Smooth muscle cell (in vitro differentiated cells): ENCODE measurements around the gene NHLRC4. TPM values are rescaled to one million over a fixed set of nuclear protein-coding genes. Genes with fewer than 3 reads are reported as not detected.

Source experiments
- DNase-seq: peaks from one replicate; lab custom pipeline; 2025; ENCODE audit not compliant: unreplicated experiment; lab: John Stamatoyannopoulos, UW
- H2AFZ ChIP-seq: fragments of 200-600 bp; sonication (generic); 2 replicates; pipeline ENCODE4 v1.6.0; 2016; ENCODE audit warnings: antibody characterized with exemption, low read depth, mild to moderate bottlenecking
- H3F3A ChIP-seq: fragments of 200-600 bp; sonication (generic); 2 replicates; pipeline ENCODE4 v1.6.0; 2017; ENCODE audit warnings: antibody characterized with exemption, low read depth
- H3K27ac ChIP-seq: fragments of 200-600 bp; sonication (generic); 2 replicates; pipeline ENCODE4 v1.5.1; 2016; ENCODE audit warnings: low read depth, mild to moderate bottlenecking
- H3K27me3 ChIP-seq: fragments of 200-600 bp; sonication (generic); 2 replicates; pipeline ENCODE4 v1.6.1; 2016; ENCODE audit warnings: low read depth, mild to moderate bottlenecking
- H3K36me3 ChIP-seq: fragments of 200-600 bp; sonication (generic); 2 replicates; pipeline ENCODE4 v1.5.1; 2016; ENCODE audit warnings: low read depth
- H3K4me1 ChIP-seq: fragments of 200-600 bp; sonication (generic); 2 replicates; pipeline ENCODE4 v1.5.1; 2016; ENCODE audit warnings: low read depth
- H3K4me2 ChIP-seq: fragments of 200-600 bp; sonication (generic); 2 replicates; pipeline ENCODE4 v1.6.0; 2016; ENCODE audit warnings: mild to moderate bottlenecking
- H3K4me3 ChIP-seq: fragments of 200-600 bp; sonication (generic); 2 replicates; pipeline ENCODE4 v1.5.1; 2016; ENCODE audit warnings: mild to moderate bottlenecking
- H3K79me2 ChIP-seq: fragments of 200-600 bp; sonication (generic); 2 replicates; pipeline ENCODE4 v1.6.0; 2016; ENCODE audit warnings: low read depth, mild to moderate bottlenecking
- H3K9ac ChIP-seq: fragments of 200-600 bp; sonication (generic); 2 replicates; pipeline ENCODE4 v1.6.0; 2016; ENCODE audit warnings: low read depth
- H3K9me3 ChIP-seq: fragments of 200-600 bp; sonication (generic); replicated peaks from 2 replicates; pipeline ENCODE4 v1.5.1; 2016; ENCODE audit warnings: low read depth
- H4K20me1 ChIP-seq: fragments of 200-600 bp; sonication (generic); 2 replicates; pipeline ENCODE4 v1.6.0; 2016; ENCODE audit warnings: low read depth
- WGBS: methylation state at CpG from one replicate; pipeline ENCODE4 v1.1.7; 2016; ENCODE audit warnings: low lambda C conversion rate; 5-methylcytosine and 5-hydroxymethylcytosine counted together
- polyA plus RNA-seq: library from polyadenylated mRNA; unstranded; fragments of >200 nt; fragmentation: Nextera tagmentation; extraction: Ambion mirVana; gene quantifications from 2 replicates; pipeline ENCODE4 v1.2.1, GENCODE V29; 2016
- total RNA-seq: library from RNA; depleted of rRNA; stranded (reverse); fragments of >200 nt; gene quantifications from 2 replicates; pipeline ENCODE4 v1.2.3, GENCODE V29; 2014
- TF ChIP-seq, protein P1 (sequence below): fragments of 200-600 bp; sonication (generic); IDR thresholded peaks from 2 replicates; pipeline ENCODE4 v1.5.1; 2017; ENCODE audit warnings: borderline replicate concordance, mild to moderate bottlenecking, antibody characterized with exemption; ENCODE audit not compliant: insufficient read depth, poor library complexity, severe bottlenecking

Gene NHLRC4
- total and polyA plus RNA-seq, 2 experiments from 2014 or later = 0.18 to 0.85 TPM

DNA sequence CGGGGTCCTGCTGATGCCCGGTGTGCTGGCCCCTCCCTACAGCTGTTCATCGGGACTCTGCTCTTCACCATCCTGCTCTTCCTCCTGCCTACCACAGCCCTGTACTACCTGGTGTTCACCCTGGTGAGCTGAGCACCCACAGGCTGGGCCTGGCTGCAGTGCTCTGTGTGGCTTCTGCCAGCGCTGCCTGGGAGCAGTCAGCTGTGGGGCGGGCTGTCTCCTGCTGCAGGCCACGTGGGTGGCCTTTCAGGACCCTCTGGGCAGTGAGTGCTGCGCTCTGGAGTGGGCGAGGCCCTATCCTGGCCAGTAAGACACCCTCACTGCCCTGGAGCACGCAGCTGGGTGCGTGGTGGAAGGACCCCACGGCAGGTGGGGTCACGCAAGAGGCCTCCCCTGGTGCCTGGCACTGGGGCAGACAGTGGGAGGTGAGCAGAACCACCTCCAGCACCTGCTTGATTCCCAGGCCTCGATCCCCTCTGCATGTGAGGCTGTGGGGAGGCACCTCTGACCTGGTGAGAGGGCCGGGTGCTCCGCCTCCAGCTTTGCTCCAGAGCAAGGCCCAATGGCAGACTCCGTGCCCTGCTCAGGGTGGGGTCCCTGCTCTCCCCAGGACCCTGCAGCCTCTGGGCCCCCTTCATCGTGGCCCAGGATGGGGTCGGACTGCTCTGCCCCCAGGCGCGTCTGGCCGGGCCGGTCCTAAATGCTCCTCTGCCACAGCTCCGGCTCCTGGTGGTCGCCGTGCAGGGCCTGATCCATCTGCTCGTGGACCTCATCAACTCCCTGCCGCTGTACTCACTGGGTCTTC is 13.5 kb downstream of the NHLRC4 start:
- TF ChIP-seq, protein P1, sequence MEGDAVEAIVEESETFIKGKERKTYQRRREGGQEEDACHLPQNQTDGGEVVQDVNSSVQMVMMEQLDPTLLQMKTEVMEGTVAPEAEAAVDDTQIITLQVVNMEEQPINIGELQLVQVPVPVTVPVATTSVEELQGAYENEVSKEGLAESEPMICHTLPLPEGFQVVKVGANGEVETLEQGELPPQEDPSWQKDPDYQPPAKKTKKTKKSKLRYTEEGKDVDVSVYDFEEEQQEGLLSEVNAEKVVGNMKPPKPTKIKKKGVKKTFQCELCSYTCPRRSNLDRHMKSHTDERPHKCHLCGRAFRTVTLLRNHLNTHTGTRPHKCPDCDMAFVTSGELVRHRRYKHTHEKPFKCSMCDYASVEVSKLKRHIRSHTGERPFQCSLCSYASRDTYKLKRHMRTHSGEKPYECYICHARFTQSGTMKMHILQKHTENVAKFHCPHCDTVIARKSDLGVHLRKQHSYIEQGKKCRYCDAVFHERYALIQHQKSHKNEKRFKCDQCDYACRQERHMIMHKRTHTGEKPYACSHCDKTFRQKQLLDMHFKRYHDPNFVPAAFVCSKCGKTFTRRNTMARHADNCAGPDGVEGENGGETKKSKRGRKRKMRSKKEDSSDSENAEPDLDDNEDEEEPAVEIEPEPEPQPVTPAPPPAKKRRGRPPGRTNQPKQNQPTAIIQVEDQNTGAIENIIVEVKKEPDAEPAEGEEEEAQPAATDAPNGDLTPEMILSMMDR = no peak
- Histone ChIP-seq H3K27ac (no peak overlapping the region), H3F3A (no peaks in the 10 kb centered on the region), H3K9ac (no peak overlapping the region), H3K4me1 (no peaks in the 10 kb centered on the region), H3K9me3 (no peaks in the 10 kb centered on the region), H3K4me3 (no peak overlapping the region), H3K36me3 (no peaks in the 10 kb centered on the region), H3K79me2 (no peaks in the 10 kb centered on the region), H3K27me3 (no peaks in the 10 kb centered on the region), H3K4me2 (no peak overlapping the region), H4K20me1 (no peaks in the 10 kb centered on the region), H2AFZ (no peak overlapping the region)
- 98% methylated on average over 26 of the region's 27 CpGs for WGBS
- DNase-seq = no peak

DNA sequence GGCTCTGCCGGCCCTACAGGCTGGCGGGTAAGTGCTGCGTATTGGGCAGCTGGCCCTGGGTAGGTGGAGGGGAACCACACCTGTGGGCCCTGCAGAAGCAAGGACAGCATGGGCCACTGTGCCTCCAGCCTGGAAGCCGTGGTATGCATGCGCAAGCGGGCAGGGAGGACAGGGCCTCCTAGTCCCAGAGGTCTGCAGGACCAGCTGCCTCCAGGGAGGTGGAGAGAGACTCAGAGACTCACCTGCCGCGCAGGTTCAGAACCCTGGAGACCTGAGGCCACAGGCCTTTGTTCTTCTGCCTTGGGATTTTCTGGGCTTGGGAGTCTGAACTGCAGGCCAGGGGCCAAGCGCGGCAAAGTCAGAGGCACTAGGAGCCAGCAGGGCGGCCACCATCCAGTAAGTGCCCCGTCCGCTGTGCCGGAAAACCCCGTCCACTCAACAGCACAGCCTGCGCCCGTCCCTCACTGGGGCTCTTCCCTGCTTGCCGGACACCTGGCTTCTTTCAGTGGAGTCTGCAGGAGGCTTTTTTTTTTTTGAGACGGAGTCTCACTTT is 14.2 kb downstream of the NHLRC4 start:
- Histone ChIP-seq H3K9ac (no peak overlapping the region), H3K4me3 (no peak overlapping the region), H3K27me3 (no peaks in the 10 kb centered on the region), H3K9me3 (no peaks in the 10 kb centered on the region), H3K4me2 (no peak overlapping the region), H3K27ac (no peak overlapping the region), H3K79me2 (no peaks in the 10 kb centered on the region), H2AFZ (no peak overlapping the region), H3K4me1 (no peaks in the 10 kb centered on the region), H4K20me1 (no peaks in the 10 kb centered on the region), H3K36me3 (no peaks in the 10 kb centered on the region), H3F3A (no peaks in the 10 kb centered on the region)
- TF ChIP-seq, protein P1 = no peak
- WGBS = 96% methylated on average over 19 of the region's 19 CpGs
- DNase-seq = no peak

DNA sequence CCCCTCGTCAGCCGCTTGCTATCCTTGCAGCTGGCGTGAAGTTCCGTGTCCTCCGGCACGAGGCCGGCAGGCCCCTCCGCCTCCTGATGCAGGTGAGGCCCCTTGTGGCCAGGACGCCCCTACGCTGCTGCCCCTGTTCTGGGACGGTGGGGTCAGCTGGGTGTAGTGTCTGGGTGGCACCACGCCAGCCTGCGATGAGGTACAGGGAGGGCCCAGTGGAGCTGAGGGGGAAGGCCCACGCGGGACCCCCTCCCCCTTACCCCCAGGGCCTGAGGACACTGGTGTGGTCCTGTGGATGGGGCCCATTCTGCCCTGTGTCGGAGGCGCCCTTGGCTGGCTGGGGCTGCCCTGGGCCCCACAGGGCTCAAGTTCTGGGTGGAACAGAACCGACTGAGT is 15.4 kb downstream of the NHLRC4 start:
- WGBS = 91% methylated on average over 17 of the region's 18 CpGs
- Histone ChIP-seq H3K27ac (no peak overlapping the region), H3K79me2 (no peaks in the 10 kb centered on the region), H3K36me3 (no peaks in the 10 kb centered on the region), H3K27me3 (no peaks in the 10 kb centered on the region), H3K4me2 (no peak overlapping the region), H3K9me3 (no peaks in the 10 kb centered on the region), H3F3A (no peaks in the 10 kb centered on the region), H3K9ac (no peak overlapping the region), H3K4me1 (peaks cover under 1% of the 10 kb centered on the region), H3K4me3 (no peak overlapping the region), H4K20me1 (no peaks in the 10 kb centered on the region), H2AFZ (no peak overlapping the region)
- DNase-seq = no peak
- TF ChIP-seq, protein P1 = no peak
